ENCODE results near the gene CD96.
"Not testable (repeated sequence)": the region's sequence is repeated elsewhere in the genome, so short reads cannot be mapped to it uniquely, and the experiment has no call there.

CD96 gene

DNA sequence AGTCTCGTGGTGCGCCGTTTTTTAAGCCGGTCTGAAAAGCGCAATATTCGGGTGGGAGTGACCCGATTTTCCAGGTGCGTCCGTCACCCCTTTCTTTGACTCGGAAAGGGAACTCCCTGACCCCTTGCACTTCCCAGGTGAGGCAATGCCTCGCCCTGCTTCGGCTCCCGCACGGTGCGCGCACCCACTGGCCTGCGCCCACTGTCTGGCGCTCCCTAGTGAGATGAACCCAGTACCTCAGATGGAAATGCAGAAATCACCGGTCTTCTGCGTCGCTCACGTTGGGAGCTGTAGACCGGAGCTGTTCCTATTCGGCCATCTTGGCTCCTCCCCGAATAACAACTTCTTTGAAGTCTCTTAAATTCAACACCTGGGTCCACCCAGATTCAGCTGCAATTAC, 19.9 kb downstream of the CD96 start:
- DNase-seq (ENCODE audit: low spot score) = not testable (repeated sequence)

DNA sequence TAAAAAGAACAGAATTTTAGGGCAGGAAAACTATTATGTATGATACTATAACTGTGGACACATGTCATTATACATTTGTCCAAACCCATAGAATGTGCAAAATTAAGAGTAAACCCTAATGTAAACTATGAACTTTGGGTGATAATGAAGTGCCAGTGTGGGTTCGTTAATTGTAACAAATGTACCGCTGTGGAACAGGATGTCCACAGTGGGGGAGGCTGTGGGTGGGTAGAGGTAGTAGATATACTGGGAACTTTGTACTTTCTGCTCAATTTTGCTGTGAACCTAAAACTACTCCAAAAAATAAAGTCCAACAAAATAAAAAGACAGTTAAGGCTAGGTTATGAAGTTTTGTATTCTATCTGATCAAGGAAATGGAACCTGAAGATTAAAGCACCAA, 24.8 kb downstream of the CD96 start:
- no peak for DNase-seq (ENCODE audit: low spot score)

DNA sequence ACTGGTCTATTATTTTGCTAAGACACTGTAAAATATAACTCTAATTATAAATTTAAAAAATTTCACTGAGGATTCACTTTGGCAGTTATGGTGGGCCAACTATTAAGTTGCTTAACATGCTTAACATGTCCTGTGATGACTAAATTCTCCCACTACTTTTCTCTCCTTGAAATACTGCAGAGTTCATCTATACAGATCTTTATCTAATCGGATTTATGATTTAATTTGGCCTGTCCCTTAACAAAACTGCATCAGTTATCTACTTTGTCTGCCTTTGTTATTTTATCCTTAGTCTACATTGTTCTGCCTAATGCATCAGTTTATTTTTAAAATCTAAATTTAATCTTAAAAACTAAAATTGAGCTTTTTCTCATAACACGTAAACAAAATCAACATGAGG, 26.4 kb downstream of the CD96 start:
- no peak for DNase-seq (ENCODE audit: low spot score)

DNA sequence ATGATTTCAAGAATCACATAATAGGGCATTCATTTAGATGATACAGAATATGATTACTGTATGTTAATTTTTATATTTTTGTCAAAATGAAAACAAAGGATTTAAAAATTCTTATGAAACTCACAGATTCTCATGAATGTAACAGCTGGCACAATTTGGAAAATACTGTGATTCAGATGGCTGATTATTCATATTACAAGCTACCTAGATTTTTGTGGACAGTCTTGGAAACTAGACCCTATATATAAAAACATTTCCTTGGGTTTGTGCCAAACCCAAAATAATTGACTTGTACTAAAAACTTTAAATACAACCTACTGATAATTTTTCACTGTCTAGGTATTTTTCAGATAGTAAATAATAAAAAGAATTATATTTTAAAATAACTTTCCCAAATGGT, 26.9 kb downstream of the CD96 start:
- DNase-seq (ENCODE audit: low spot score) = no peak

DNA sequence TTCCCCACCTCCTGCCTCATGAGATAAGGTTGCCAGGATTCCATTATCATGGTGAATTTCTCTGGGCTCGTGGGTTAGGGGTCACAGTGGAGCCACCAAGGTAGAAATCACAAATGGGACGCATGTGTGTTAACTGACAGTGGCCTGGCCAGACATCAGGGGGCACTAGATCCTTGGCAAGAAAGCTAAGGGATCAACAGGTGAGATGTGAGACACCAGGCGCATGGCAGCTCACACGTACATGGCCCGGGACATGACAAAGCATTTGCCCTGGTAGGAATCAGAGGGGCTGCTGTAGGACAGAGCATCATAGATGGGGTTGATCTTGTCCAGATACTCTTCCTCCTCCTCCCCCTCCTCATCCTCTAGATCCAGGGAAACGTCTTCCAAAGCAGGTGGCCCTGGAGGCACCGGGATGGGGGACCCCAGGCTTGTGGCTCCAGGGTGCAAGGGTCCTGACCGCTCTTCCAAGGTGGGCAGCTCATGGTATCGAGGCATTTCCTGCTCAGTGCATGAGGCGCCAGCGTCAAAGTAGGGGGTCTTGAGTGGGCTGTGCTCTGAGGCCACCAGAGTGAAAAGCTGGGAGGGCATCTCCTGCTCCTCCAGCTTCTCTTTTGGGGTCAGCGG, 28.5 kb downstream of the CD96 start:
- no peak for DNase-seq (ENCODE audit: low spot score)

DNA sequence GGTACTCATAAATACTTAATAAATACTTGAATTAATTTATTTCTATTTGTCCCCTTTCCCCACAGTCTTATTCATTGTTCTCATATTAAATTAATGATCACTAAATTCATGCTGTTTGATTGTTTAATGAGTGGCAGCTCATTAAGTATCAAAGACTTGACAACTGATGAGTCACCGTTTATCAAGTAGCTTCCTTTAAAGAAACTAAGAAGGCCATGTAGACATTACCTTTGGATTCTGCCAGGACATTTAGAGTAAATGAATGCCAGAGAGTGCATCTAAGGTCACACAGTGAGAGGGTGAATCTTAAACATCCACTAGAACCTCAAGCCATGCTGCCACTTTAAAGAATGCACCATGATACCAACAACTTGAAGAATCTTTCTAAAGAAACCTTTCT, 29.3 kb downstream of the CD96 start:
- no peak for DNase-seq (ENCODE audit: low spot score)

DNA sequence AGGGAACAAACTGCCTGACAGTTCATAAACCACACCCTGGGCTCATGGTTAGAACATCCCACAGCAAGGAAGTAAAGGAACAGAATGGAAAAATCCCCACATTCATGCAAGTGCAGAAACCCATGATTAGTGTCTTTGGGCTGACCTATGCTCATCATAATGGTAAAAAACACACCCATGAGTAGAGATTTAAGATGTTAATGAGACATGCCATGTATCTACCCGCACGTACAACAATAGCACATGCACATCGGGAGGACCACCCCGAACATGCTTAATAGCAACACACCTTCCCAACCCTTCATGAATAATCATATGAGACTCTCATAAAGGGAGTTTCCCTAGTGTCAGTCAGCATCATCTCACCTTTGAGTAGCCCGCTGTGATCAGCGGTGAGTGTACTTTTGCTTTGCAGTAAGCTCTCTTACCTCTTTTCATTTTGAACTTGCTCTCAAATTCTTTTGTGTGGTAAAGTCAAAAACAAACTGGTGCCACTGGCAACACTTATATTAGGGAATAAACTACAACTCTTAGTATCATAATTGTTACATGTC, 30.0 kb downstream of the CD96 start:
- DNase-seq (ENCODE audit: low spot score) = no peak

DNA sequence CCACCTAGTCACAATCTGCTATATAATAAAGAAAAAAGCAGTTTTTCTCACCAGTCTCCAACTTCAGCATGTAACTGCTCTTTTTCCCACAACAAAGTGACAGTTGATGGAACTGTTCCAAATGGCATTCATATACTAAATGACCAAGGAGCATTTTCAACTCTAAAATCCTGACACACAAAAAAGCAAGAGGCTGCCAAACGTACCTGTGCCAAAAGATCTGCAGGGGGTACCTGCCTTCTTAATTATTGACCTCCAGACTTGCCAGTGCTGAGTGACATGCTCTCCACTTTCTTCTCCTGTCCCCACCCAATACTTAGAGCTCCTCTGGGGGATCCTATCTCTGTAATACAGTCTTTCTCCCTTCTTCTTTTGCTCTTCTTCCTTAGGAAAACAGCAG, 35.1 kb downstream of the CD96 start:
- DNase-seq (ENCODE audit: low spot score) = no peak

DNA sequence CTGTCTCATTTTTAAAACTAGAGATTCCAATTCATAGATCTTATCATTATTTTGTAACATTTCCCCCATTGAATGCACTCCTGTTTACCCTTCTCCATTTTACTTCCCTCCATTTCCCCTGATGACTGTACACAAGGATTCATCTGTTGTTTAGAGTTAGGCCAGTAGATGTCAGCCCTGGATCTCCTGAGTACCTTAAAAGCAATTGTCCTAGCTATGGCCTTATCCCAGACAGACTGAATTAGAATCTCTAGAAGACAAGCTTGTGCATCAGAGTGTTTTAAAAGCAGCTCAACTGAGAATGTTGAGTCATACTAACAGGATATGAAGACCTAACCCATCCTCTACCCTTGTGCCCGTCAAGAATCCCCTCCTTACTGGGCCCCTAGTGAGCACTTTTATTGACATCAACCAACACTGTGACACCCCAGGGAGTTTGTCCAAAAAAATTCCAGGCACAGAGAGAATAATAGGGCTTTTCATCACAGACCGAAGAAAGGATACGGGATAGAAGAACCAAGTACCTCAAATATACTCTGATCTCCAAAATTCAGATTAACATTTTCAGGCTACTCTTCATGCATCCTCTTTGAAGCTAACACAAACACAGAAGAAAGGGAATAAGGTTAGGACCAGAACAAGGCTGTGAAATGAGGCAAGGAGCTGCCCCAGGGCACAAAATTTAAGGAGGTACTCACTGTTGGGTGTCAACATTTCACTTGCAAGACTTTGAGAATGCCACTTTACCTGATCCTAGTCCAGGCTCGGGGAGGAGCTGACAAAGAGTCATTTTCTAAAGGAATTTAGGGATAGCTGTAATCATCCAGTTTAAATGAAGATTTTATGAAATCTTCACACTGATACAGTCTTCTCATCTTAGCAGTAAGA, 36.0 kb downstream of the CD96 start:
- DNase-seq (ENCODE audit: low spot score) = peak; percentile 37

DNA sequence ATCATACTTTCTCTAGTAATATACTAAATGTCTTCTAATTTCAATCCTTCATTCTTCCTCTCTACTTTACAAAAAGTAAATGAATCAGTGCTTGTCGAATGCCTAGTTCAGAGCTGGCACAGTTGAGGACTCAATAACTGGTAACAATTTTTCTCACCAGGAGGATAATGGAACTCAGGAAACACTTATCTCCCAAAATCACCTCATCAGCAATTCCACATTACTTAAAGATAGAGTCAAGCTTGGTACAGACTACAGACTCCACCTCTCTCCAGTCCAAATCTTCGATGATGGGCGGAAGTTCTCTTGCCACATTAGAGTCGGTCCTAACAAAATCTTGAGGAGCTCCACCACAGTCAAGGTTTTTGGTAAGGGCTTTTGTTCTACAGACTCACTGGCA, 36.9 kb downstream of the CD96 start:
- no peak for DNase-seq (ENCODE audit: low spot score)

DNA sequence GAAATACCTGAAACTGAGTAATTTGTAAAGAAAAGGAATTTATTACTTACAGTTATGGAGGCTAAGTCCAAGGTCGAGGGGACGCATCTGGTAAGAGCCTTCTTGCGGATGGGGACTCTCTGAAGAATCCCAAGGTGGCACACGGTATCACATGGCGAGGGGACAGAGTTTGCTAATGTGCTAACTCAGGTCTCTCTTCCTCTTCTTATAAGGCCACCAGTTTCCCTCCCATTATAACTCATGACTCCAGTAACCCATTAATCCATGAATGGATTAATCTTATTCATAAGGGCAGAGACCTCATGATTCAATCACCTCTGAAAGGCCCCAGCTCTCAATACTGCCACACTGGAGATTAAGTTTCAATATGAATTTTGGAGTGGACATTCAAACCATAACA, 37.5 kb downstream of the CD96 start:
- no peak for DNase-seq (ENCODE audit: low spot score)

DNA sequence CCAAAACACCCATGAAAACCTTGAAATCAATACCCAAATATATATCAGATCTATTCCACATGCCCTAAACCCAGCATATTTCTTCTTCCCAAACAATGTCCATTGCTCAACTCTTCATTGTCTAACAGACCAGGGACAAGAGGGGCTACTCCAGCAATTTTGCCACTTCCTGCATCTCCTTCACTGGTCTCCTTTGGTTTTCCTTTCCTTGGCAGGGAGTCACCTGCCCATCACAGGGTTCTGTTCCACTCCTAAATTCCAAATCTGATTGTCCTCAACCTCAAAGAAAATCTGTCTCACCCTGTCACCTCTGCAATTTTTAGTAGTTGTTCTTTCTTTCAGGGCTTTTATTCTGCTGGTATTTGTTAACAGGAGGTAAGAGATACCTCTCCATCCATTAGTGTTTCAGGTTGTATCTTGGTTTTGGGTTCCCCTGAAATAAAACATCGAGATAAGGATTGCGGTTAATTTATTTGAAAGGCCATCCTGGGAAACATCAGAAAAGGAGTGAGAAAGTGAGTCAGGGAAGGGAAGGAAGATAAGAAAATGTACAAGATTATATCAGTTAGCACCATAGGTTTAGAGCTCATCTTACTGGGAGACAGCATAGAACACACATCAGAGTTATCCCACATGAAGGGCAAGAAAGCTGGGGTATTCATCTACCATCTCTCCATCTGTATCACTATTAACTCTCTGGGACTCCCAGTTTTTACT, 39.6 kb downstream of the CD96 start:
- no peak for DNase-seq (ENCODE audit: low spot score)

DNA sequence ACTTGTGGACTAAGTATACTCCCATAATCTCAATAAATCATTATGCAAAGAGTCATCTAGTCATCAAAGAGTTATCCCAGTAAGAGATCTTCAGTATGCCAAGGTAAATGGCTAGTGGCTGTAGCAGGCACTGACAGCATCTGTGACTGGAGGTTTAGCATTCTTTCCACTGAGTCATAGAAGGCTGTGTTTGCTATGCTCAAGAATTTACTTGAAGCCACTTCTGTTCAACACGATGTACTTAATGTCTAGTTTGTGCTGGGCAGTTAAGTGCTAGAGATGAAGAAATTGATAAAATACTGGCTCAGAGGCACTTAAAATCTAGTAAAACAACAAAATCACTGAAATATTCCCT, 40.1 kb downstream of the CD96 start:
- DNase-seq (ENCODE audit: low spot score) = no peak

DNA sequence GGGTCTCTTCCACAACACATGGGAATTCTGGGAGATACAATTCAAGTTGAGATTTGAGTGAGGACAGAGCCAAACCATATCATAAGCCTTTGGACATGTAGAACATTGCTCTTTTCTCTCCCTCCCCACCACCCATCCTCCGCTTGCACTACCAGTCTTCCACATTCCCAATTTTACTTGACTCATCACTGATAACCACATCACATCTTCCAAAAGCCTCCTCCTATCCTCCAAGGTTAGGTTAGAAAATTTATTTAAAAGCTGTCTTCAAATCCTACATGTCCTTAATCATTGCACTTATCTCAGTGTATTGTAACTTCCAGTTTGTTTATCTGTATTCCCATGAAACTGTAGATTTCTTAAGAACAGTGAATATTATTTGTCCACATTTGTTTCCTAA, 42.7 kb downstream of the CD96 start:
- DNase-seq (ENCODE audit: low spot score) = no peak

DNA sequence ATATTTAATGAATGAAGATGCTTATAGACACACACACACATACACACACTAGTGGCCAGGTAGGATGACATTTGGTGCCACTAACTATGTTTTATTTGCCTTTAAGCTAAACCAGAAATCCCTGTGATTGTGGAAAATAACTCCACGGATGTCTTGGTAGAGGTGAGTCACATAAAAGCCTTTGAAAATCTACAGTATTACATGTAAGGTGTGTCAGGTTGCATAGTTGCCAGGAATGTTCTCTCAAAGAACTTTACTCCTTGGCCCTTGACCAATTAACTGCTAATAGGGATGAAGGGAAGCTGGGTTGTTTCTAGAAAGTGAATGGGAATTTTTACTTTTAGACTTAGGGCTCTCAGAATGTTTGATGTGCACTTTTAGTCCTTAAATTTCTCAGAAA, 43.2 kb downstream of the CD96 start:
- DNase-seq (ENCODE audit: low spot score) = no peak

DNA sequence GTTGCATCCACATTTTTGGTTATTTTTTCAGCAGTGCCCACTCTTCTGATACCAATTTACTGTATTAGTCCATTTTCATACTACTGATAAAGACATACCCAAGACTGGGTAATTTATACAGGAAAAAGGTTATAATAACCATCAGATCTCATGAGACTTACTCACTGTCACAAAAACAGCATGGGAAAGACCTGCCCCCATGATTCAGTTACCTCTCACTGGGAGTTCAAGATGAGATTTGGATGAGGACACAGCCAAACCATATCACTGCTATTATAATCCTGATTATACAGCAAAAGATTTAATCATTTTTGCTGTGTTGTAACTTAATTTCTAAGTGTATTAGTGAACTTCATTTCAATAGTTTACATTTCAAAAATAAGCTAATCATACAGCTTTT, 46.5 kb downstream of the CD96 start:
- no peak for DNase-seq (ENCODE audit: low spot score)

DNA sequence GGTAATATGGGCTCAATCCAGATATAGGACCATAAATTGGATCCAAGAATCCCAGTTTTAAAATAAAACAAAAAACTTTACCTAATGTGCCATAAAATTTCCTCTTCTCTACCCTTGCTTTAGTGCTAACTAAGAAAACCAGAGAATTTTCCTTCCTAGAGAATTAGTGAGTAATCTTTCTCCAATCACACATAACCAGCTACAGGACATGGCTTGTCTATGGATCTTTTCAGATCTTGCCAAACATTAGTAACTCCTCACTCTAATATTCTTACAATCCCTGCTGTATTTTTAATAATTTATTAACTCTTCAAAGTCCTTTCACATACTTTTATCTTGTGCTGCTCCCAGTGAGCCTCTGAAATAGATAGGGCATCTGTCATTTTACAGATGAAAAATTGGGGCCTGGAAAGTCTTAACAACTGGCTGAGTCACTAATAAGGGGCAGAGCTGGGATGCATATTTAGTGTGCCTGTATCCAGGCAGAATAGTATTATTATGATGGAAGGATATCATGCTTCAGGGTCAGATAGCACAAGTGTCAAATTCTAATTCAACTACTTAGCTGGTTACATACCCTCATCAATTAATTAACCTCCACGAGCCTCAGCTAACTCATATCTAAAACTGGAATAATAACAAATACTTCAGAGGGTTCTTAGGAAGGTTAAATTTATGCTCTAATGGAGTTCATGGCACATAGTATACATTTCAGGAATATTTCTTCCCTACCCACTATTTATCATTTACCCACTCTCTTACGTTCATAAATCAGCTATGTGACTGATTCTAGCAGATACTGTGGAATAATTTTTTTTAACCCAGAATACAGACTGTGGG, 47.5 kb downstream of the CD96 start:
- no peak for DNase-seq (ENCODE audit: low spot score)

DNA sequence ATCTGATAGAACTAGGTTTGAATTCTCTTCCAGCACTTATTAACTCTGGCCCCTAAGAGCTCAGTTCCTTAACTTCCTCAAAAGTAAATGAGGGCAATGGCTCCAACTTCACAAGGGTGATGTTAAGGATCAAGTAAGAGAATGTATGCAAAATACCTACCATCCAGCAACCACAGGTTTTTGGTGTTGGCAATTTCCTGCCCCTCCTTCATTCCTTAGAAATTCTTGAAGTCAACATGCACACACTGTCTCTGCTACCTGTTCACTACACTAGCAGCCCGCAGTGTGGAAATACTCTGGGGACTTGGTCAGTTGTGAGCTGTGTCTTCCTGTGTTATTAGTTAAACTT, 48.1 kb downstream of the CD96 start:
- DNase-seq (ENCODE audit: low spot score) = no peak

DNA sequence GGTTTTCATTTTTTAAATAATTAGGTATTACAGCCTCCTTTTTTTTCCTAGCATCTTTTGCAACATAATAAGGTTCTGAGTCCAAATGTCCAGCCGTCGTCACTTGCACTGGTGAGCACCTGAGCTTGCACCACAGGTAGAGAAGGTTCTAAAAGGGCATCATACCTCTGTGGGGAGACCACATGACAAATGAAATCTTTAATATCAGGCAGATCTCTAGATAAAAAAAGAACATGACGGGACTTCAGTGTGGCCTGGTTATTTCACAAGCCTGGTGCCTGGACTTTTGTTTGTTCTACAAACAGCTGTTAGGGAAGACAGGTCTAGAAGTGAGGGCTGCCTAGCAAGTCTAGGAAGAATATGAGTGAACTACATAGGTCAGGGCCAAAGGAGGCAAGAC, 49.6 kb downstream of the CD96 start:
- DNase-seq (ENCODE audit: low spot score) = no peak

DNA sequence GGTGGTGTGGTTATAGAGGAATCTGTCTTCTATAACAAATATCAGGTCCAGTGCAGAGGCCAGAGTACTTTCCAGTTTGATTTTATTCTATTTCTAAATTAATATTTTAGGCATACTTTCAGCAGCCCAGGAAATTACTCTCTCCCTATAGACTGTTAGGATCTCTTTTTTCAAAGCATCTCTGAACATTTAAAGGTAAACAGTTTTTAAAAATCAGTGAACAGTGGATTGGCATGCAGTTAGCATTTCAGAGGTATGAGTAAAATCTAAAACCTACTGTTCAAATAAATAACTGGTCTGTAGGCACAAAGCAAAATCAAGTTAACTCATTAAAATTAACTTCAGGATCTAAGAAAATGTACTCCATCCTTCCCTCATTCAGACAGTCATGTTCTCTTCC, 50.1 kb downstream of the CD96 start:
- DNase-seq (ENCODE audit: low spot score) = no peak

DNA sequence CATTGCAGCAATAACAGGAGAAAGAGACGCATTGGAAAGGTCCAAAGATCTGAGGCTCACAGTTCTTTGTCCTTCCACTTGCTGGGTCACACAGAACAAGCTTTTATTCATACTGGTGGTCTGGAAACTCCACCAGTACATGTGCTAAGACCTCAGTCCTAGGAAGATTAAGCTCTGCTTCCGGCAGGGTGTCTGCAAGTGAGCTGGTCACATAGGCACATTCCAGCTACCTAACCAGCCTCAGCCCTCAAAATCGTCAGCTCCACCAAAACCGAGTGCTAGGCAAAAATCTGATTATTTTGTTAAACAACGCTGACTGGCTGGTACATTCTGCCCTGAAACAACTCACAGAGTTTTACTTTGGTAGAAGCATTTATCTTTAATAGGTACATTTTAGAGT, 50.9 kb downstream of the CD96 start:
- DNase-seq (ENCODE audit: low spot score) = no peak

DNA sequence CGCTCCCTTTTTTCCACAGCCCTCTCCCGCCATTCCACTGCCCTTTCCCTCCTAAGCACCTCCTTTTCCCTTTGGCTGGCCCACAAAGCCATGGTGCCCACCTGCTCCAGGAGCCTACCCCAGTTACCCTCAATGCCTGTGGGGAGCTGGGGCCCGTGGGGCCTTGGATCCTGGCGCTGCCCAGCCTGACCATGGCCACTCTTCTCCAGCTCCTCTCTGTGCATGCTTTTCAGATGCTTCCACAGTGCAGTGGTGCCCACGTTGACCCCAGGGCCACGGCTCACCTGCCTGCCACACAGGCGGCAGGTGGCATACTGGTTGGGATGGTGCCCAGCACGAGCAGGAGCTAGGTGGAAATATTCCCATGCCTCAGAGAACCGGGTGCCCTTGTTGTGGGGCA, 51.7 kb downstream of the CD96 start:
- no peak for DNase-seq (ENCODE audit: low spot score)

All from iPS-NIHi11 (cell line).